ENCODE measurements around the gene SST.
A peak's percentile ranks its signal among the peaks of the same experiment; 100 is the strongest.
"Not testable (repeated sequence)": the region's sequence is repeated elsewhere in the genome, so short reads cannot be mapped to it uniquely, and the experiment has no call there.

The SST gene

GRCh38 chr3:187698499-187699399, 28.6 kb upstream of the SST start:
- DNase-seq (ENCODE audit: low read depth in 1 of 2, low spot score in 1 of 2), result no peak
- in situ Hi-C loops (cut with HindIII; ENCODE audit: low pct_unique_long_range_greater_than_20kb, low sequenced_read_pairs), result loop anchor here (25.0 kb wide), 1 partner anchor 386 kb away; no protein-coding TSS in a partner anchor
- no peak for TF ChIP-seq JUND (IDR thresholded peaks at IDR 0.05; ENCODE audit: low read depth)

- TF ChIP-seq JUND (IDR thresholded peaks at IDR 0.05; ENCODE audit: low read depth), result no peak
- in situ Hi-C loops (cut with HindIII; ENCODE audit: low pct_unique_long_range_greater_than_20kb, low sequenced_read_pairs), result loop anchor here (25.0 kb wide), 1 partner anchor 384 kb away; no protein-coding TSS in a partner anchor
- DNase-seq (ENCODE audit: low read depth in 1 of 2, low spot score in 1 of 2), result no peak
Measured at GRCh38 chr3:187696021-187696420, 25.8 kb upstream of the SST start.

GRCh38 chr3:187695449-187695848, 25.3 kb upstream of the SST start:
- in situ Hi-C loops (cut with HindIII; ENCODE audit: low pct_unique_long_range_greater_than_20kb, low sequenced_read_pairs), result loop anchor here (25.0 kb wide), 1 partner anchor 383 kb away; no protein-coding TSS in a partner anchor
- no peak for TF ChIP-seq JUND (IDR thresholded peaks at IDR 0.05; ENCODE audit: low read depth)
- DNase-seq (ENCODE audit: low read depth in 1 of 2, low spot score in 1 of 2), result no peak

GRCh38 chr3:187694801-187695200, 24.6 kb upstream of the SST start:
- in situ Hi-C loops (cut with HindIII; ENCODE audit: low pct_unique_long_range_greater_than_20kb, low sequenced_read_pairs), result loop anchor here (25.0 kb wide), 1 partner anchor 382 kb away; no protein-coding TSS in a partner anchor
- TF ChIP-seq JUND (IDR thresholded peaks at IDR 0.05; ENCODE audit: low read depth), result no peak
- DNase-seq (ENCODE audit: low read depth in 1 of 2, low spot score in 1 of 2), result no peak

- TF ChIP-seq JUND (IDR thresholded peaks at IDR 0.05; ENCODE audit: low read depth), result no peak
- in situ Hi-C loops (cut with HindIII; ENCODE audit: low pct_unique_long_range_greater_than_20kb, low sequenced_read_pairs), result loop anchor here (25.0 kb wide), 1 partner anchor 381 kb away; no protein-coding TSS in a partner anchor
- DNase-seq (ENCODE audit: low read depth in 1 of 2, low spot score in 1 of 2), result no peak
Measured at GRCh38 chr3:187693431-187693830, 23.2 kb upstream of the SST start.

GRCh38 chr3:187689984-187690383, 19.8 kb upstream of the SST start:
- in situ Hi-C loops (cut with HindIII; ENCODE audit: low pct_unique_long_range_greater_than_20kb, low sequenced_read_pairs), result loop anchor here (25.0 kb wide), 1 partner anchor 378 kb away; no protein-coding TSS in a partner anchor
- DNase-seq (ENCODE audit: low read depth in 1 of 2, low spot score in 1 of 2), result no peak
- TF ChIP-seq JUND (IDR thresholded peaks at IDR 0.05; ENCODE audit: low read depth), result no peak

- TF ChIP-seq JUND (IDR thresholded peaks at IDR 0.05; ENCODE audit: low read depth), result no peak
- in situ Hi-C loops (cut with HindIII; ENCODE audit: low pct_unique_long_range_greater_than_20kb, low sequenced_read_pairs), result loop anchor here (25.0 kb wide), 1 partner anchor 374 kb away; no protein-coding TSS in a partner anchor
- DNase-seq (ENCODE audit: low read depth in 1 of 2, low spot score in 1 of 2), result no peak
Measured at GRCh38 chr3:187686621-187687273, 16.6 kb upstream of the SST start.

- no peak for DNase-seq (ENCODE audit: low read depth in 1 of 2, low spot score in 1 of 2)
- in situ Hi-C loops (cut with HindIII; ENCODE audit: low pct_unique_long_range_greater_than_20kb, low sequenced_read_pairs), result loop anchor here (25.0 kb wide), 1 partner anchor 374 kb away; no protein-coding TSS in a partner anchor
- TF ChIP-seq JUND (IDR thresholded peaks at IDR 0.05; ENCODE audit: low read depth), result no peak
Measured at GRCh38 chr3:187685948-187686347, 15.8 kb upstream of the SST start.

- no peak for TF ChIP-seq JUND (IDR thresholded peaks at IDR 0.05; ENCODE audit: low read depth)
- in situ Hi-C loops (cut with HindIII; ENCODE audit: low pct_unique_long_range_greater_than_20kb, low sequenced_read_pairs), result loop anchor here (25.0 kb wide), 1 partner anchor 373 kb away; no protein-coding TSS in a partner anchor
- no peak for DNase-seq (ENCODE audit: low read depth in 1 of 2, low spot score in 1 of 2)
Measured at GRCh38 chr3:187684880-187685279, 14.7 kb upstream of the SST start.

- TF ChIP-seq JUND (IDR thresholded peaks at IDR 0.05; ENCODE audit: low read depth), result no peak
- in situ Hi-C loops (cut with HindIII; ENCODE audit: low pct_unique_long_range_greater_than_20kb, low sequenced_read_pairs), result loop anchor here (25.0 kb wide), 1 partner anchor 372 kb away; no protein-coding TSS in a partner anchor
- no peak for DNase-seq (ENCODE audit: low read depth in 1 of 2, low spot score in 1 of 2)
Measured at GRCh38 chr3:187684444-187684843, 14.2 kb upstream of the SST start.

- in situ Hi-C loops (cut with HindIII; ENCODE audit: low pct_unique_long_range_greater_than_20kb, low sequenced_read_pairs), result loop anchor here (25.0 kb wide), 1 partner anchor 369 kb away; no protein-coding TSS in a partner anchor
- DNase-seq (ENCODE audit: low read depth in 1 of 2, low spot score in 1 of 2), result not testable (repeated sequence)
Measured at GRCh38 chr3:187681756-187682155, 11.6 kb upstream of the SST start.

GRCh38 chr3:187679638-187680396, 9.6 kb upstream of the SST start:
- TF ChIP-seq JUND (IDR thresholded peaks at IDR 0.05; ENCODE audit: low read depth), result no peak
- in situ Hi-C loops (cut with HindIII; ENCODE audit: low pct_unique_long_range_greater_than_20kb, low sequenced_read_pairs), result loop anchor here (25.0 kb wide), 1 partner anchor 368 kb away; no protein-coding TSS in a partner anchor
- DNase-seq (ENCODE audit: low read depth in 1 of 2, low spot score in 1 of 2), result peak; percentile 77 to 82

All from T47D (cell line).